GM23248 (cell line): ENCODE data around the gene HOTAIR.

ENCODE experiments used
- EZH2 ChIP-seq: fragments of 200-600 bp; sonication (generic); IDR thresholded peaks from 2 replicates; pipeline ENCODE4 v1.6.1; 2018; ENCODE audit warnings: antibody characterized with exemption, mild to moderate bottlenecking; ENCODE audit not compliant: insufficient read depth, poor library complexity, severe bottlenecking
- EZH2phosphoT487 ChIP-seq: fragments of 200-600 bp; sonication (generic); IDR thresholded peaks from 2 replicates; pipeline ENCODE4 v1.6.1; 2018; ENCODE audit warnings: antibody characterized with exemption, moderate library complexity, mild to moderate bottlenecking, low read depth; ENCODE audit not compliant: insufficient read depth

DNA sequence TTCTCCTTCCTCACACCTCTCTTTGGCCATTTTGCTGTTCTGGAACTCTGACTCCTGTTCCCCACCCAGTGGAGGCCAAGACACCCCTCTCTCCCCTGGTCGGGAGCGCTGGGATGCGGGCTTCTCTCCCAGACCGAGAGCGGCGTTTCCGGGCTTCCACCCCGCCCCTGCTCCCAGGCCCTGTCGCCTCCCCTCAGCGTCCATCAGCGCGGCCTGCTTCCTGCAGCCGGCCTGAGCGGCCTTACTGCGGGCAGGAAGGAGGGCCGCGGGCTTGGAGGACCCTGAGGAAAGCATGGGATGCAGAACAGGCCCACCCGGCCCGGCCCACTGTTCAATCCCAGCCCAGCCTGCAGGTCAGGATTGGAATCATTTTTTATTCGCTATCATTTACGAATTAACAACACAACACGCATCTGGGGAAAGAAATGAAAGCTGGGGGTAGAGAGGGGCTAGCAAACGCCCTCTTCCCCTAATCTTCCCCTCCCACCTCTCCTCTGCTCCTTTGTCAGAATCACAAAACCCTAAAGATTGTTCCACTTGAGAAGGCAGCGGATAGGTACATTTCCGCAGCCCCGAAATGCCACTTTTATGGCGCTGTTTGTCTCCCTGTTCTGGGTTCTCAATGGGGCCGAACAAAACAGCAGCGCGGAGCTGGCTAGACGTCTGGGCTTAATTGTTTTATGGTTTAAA, 30.2 kb upstream of the HOTAIR start:
- TF ChIP-seq EZH2phosphoT487 (no peak), EZH2 (no peak)
